Endodermal cell (in vitro differentiated cells): ENCODE measurements around the gene S100A14. TPM values are rescaled to one million over a fixed set of nuclear protein-coding genes. Genes with fewer than 3 reads are reported as not detected.
A peak's percentile ranks its signal among the peaks of the same experiment; 100 is the strongest.

Source experiments
- DNase-seq: peaks from one replicate; pipeline ENCODE4 v3.0.0-alpha.2; 2017
- H3K27ac ChIP-seq: 2 replicates; pipeline ENCODE4 v1.5.1; 2013; ENCODE audit warnings: mild to moderate bottlenecking, low read depth, low read length, moderate library complexity
- H3K27me3 ChIP-seq: 2 replicates; pipeline ENCODE4 v1.6.1; 2013; ENCODE audit warnings: mild to moderate bottlenecking, low read length, moderate library complexity; ENCODE audit not compliant: insufficient read depth, control insufficient read depth, poor library complexity, severe bottlenecking
- H3K36me3 ChIP-seq: 2 replicates; pipeline ENCODE4 v1.7.0; 2013; ENCODE audit warnings: mild to moderate bottlenecking, low read length, moderate library complexity; ENCODE audit not compliant: control insufficient read depth, insufficient read depth
- H3K4me1 ChIP-seq: one replicate; pipeline ENCODE4 v1.7.0; 2013; ENCODE audit warnings: low read length; ENCODE audit not compliant: control insufficient read depth, insufficient read depth
- H3K4me3 ChIP-seq: 2 replicates; pipeline ENCODE4 v1.5.1; 2013; ENCODE audit warnings: mild to moderate bottlenecking, low read length, moderate library complexity
- H3K9ac ChIP-seq: 2 replicates; pipeline ENCODE4 v1.6.1; 2013; ENCODE audit warnings: mild to moderate bottlenecking, low read length, moderate library complexity; ENCODE audit not compliant: poor library complexity, severe bottlenecking; ENCODE audit errors: extremely low read depth
- H3K9me3 ChIP-seq: 2 replicates; pipeline ENCODE4 v1.6.1; 2013; ENCODE audit warnings: mild to moderate bottlenecking, low read length, moderate library complexity; ENCODE audit not compliant: control insufficient read depth
- H3K27ac Mint-ChIP-seq: 2 replicates; pipeline ENCODE4 v1.8.0; 2020; ENCODE audit warnings: mixed read lengths
- H3K27me3 Mint-ChIP-seq: 2 replicates; pipeline ENCODE4 v1.8.0; 2021; ENCODE audit warnings: mild to moderate bottlenecking, mixed read lengths; ENCODE audit not compliant: insufficient read depth
- H3K36me3 Mint-ChIP-seq: 2 replicates; pipeline ENCODE4 v1.8.0; 2020; ENCODE audit warnings: low read depth, mixed read lengths
- H3K4me1 Mint-ChIP-seq: 2 replicates; pipeline ENCODE4 v1.8.0; 2020; ENCODE audit warnings: mixed read lengths
- H3K4me3 Mint-ChIP-seq: 2 replicates; pipeline ENCODE4 v1.8.0; 2020; ENCODE audit warnings: mild to moderate bottlenecking, moderate library complexity, mixed read lengths
- H3K9me3 Mint-ChIP-seq: 2 replicates; pipeline ENCODE4 v1.8.0; 2020; ENCODE audit warnings: mild to moderate bottlenecking, mixed read lengths
- WGBS, 2 experiments: methylation state at CpG; one replicate each; pipeline versions ENCODE4 v1.1.5 to v1.1.7; 2013; ENCODE audit warnings: missing lambda C conversion rate in 2 of 2, mixed read lengths in 1 of 2; ENCODE audit not compliant: insufficient coverage in 1 of 2, insufficient read length in 1 of 2; 5-methylcytosine and 5-hydroxymethylcytosine counted together
- total RNA-seq, 2 donors: library from RNA; stranded (reverse); fragmentation: NEBNext Ultra II Directional in 1 of 2; extraction: Animal tissue kit (Norgen Biotek cat#: 25700) in 1 of 2; gene quantifications; 2 replicates in 1 of 2; 3 replicates in 1 of 2; pipeline ENCODE4 v1.2.1, GENCODE V29; 2021
- TF ChIP-seq, protein P1 (sequence below): fragments of 200-600 bp; sonication (generic); conservative IDR thresholded peaks from 2 replicates; pipeline ENCODE4 v1.5.0; 2021; ENCODE audit warnings: antibody characterized with exemption, mild to moderate bottlenecking

S100A14 gene
- total RNA-seq, 2 donors from 2014 or later, result 53.8 to 119 TPM

- peaks cover 25% of the 10 kb centered on the region for H3K4me1 Mint-ChIP-seq
- no peak overlapping the region for H3K27ac Mint-ChIP-seq
- no peak for DNase-seq
- peaks cover 11% of the 10 kb centered on the region for H3K4me1 ChIP-seq
- no peak overlapping the region for H3K4me3 Mint-ChIP-seq
- H3K27me3 Mint-ChIP-seq, result peaks cover 7% of the 10 kb centered on the region
- no peak overlapping the region for H3K27ac ChIP-seq
- 87 to 95% methylated on average over 3 to 5 of the region's 5 CpGs for WGBS, 2 experiments
- no peak overlapping the region for H3K9ac ChIP-seq
- H3K36me3 Mint-ChIP-seq, result peaks cover 3% of the 10 kb centered on the region
- no peaks in the 10 kb centered on the region for H3K27me3 ChIP-seq
- TF ChIP-seq, protein P1, sequence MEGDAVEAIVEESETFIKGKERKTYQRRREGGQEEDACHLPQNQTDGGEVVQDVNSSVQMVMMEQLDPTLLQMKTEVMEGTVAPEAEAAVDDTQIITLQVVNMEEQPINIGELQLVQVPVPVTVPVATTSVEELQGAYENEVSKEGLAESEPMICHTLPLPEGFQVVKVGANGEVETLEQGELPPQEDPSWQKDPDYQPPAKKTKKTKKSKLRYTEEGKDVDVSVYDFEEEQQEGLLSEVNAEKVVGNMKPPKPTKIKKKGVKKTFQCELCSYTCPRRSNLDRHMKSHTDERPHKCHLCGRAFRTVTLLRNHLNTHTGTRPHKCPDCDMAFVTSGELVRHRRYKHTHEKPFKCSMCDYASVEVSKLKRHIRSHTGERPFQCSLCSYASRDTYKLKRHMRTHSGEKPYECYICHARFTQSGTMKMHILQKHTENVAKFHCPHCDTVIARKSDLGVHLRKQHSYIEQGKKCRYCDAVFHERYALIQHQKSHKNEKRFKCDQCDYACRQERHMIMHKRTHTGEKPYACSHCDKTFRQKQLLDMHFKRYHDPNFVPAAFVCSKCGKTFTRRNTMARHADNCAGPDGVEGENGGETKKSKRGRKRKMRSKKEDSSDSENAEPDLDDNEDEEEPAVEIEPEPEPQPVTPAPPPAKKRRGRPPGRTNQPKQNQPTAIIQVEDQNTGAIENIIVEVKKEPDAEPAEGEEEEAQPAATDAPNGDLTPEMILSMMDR, result no peak
- H3K9me3 Mint-ChIP-seq, result peaks cover 28% of the 10 kb centered on the region
- no peaks in the 10 kb centered on the region for H3K36me3 ChIP-seq
- no peak overlapping the region for H3K4me3 ChIP-seq
- H3K9me3 ChIP-seq, result peaks cover 8% of the 10 kb centered on the region
Observed at GRCh38 chr1:153570874-153571273, 45.3 kb downstream of the S100A14 start.

DNA sequence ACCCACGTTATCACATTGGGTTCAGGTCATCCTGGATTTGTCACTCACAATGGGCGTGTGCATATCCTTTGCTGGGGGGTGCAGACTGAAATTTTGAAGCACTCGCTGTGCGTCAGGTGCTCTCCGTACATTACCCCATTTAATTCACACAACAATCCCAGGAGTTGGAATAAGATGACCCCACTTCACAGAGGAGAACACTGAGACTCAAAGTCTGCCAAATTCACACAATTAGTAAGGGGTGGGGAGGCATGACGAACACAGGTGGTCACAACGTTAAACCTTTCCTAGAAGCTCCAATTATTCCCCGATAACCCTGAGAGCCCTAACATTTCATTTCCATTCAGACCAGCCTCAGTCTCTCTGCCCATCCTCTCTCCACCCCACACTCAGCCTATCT lies 46.7 kb downstream of the S100A14 start:
- peaks cover 17% of the 10 kb centered on the region for H3K9me3 Mint-ChIP-seq
- H3K36me3 ChIP-seq, result no peaks in the 10 kb centered on the region
- no peak for DNase-seq
- peaks cover 8% of the 10 kb centered on the region for H3K9me3 ChIP-seq
- H3K4me1 Mint-ChIP-seq, result peaks cover 29% of the 10 kb centered on the region
- no peak overlapping the region for H3K27ac ChIP-seq
- TF ChIP-seq, protein P1, result no peak
- WGBS, 2 experiments, result 95% methylated on average over 4 to 8 of the region's 8 CpGs
- H3K27me3 Mint-ChIP-seq, result peaks cover 7% of the 10 kb centered on the region
- no peaks in the 10 kb centered on the region for H3K27me3 ChIP-seq
- peaks cover 11% of the 10 kb centered on the region for H3K4me1 ChIP-seq
- no peak overlapping the region for H3K4me3 Mint-ChIP-seq
- H3K36me3 Mint-ChIP-seq, result no peaks in the 10 kb centered on the region
- no peak overlapping the region for H3K9ac ChIP-seq
- H3K27ac Mint-ChIP-seq, result no peak overlapping the region
- no peak overlapping the region for H3K4me3 ChIP-seq

DNA sequence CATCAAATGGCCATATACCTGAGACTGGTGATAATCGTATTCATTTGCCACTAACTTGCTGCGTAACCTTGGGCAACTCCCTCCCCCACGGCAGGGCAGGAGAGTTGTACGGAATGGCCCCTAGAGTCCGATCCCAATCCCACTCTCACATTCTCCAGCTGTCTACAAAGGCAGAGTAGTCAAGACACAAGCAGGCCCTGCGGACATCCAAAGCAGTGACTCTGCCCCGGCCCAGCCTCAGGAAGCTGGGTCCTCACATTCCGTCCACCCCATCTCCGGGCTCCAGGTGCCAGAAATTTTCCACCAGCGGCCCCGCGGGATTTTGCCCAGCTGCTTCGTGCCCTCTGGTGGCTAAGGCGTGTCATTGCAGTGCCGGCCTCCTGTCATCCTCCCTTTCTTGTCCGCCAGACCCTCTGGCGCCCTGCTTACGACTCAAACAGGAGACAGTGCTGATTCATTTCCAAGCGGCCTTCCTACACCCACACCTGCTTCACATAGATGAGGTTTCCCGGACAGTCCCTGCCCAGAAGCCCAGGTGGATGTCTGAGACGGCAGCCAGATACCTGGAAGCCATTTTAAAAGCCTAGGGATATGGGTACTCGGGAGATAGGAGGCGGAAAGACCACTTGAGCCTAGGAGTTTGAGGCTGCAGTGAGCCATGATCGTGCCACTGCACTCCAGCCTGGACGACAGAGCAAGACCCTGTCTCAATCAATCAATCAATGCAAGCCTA lies 47.6 kb downstream of the S100A14 start:
- peak overlapping the region; percentile 40 for H3K27ac ChIP-seq
- Mint-ChIP-seq H3K27me3 (peaks cover 7% of the 10 kb centered on the region), H3K36me3 (no peaks in the 10 kb centered on the region), H3K4me3 (peak overlapping the region; percentile 42), H3K4me1 (peaks cover 29% of the 10 kb centered on the region), H3K9me3 (peaks cover 7% of the 10 kb centered on the region), H3K27ac (peak overlapping the region; percentile 78)
- peaks cover 11% of the 10 kb centered on the region for H3K4me1 ChIP-seq
- peak; percentile 97 for DNase-seq
- H3K27me3 ChIP-seq, result no peaks in the 10 kb centered on the region
- H3K36me3 ChIP-seq, result no peaks in the 10 kb centered on the region
- no peaks in the 10 kb centered on the region for H3K9me3 ChIP-seq
- no peak overlapping the region for H3K4me3 ChIP-seq
- H3K9ac ChIP-seq, result no peak overlapping the region
- TF ChIP-seq, protein P1, result peak; percentile 99
- WGBS, 2 experiments, result 35 to 37% methylated on average over 12 to 25 of the region's 25 CpGs
